Adrenal gland (tissue), 5 donors: Measurements from ENCODE around the gene PRRT1B.

Experiments used
- CTCF ChIP-seq, 6 experiments: fragments of 450-650 bp in 4 of 6; fragments of 200-600 bp in 2 of 6; sonication (generic) in 1 of 6; IDR thresholded peaks; 1 replicate in 5 of 6; 2 replicates in 1 of 6; pipeline versions ENCODE4 v1.5.1 to v1.8.0; 2016 to 2021; ENCODE audit warnings: antibody characterized with exemption in 6 of 6, mild to moderate bottlenecking in 2 of 6, moderate library complexity in 1 of 6
- POLR2A ChIP-seq, 2 donors: fragments of 450-650 bp; IDR thresholded peaks; one replicate each; pipeline ENCODE4 v1.6.1; 2017; ENCODE audit warnings: antibody characterized with exemption in 2 of 2, mild to moderate bottlenecking in 2 of 2, moderate library complexity in 1 of 2
- donor health status: DM: no; HTN: no; CAD: no.

- TF ChIP-seq POLR2A (IDR thresholded peaks at IDR 0.05): no peak
- TF ChIP-seq CTCF (IDR thresholded peaks at IDR 0.05): no peak
Measured at GRCh38 chr9:131545003-131545785, at the start of gene PRRT1B.
